ENCODE data around the gene ONECUT2. TPM values are rescaled to one million over a fixed set of nuclear protein-coding genes. Genes with fewer than 3 reads are reported as not detected.

Gene ONECUT2
- total RNA-seq, 1 experiment from 2014 or later = 0.86 TPM

- intact Hi-C loops (cut with micrococcal nuclease; ENCODE audit: unreplicated experiment) = no loop called here
- POLR2A ChIA-PET = no interaction called here
- H3K4me3 Mint-ChIP-seq (ENCODE audit: unreplicated experiment) = no peak overlapping the region
- peaks cover 8% of the 10 kb centered on the region for H3K27me3 Mint-ChIP-seq (ENCODE audit: insufficient read depth, unreplicated experiment)
- H3K27ac Mint-ChIP-seq (ENCODE audit: unreplicated experiment) = no peak overlapping the region
- no peak overlapping the region for H3K4me3 ChIP-seq (ENCODE audit: low read depth, low read length)
- no peaks in the 10 kb centered on the region for H3K4me1 ChIP-seq
- H3K36me3 ChIP-seq (ENCODE audit: control insufficient read depth, insufficient read depth, low read length) = no peaks in the 10 kb centered on the region
- no peaks in the 10 kb centered on the region for H3K9me3 Mint-ChIP-seq (ENCODE audit: unreplicated experiment)
- CTCF ChIA-PET = interaction anchor here (0.6 kb wide), 1 partner anchor 414 kb away, joined by 3 read pairs; no protein-coding TSS in a partner anchor
- no peak for TF ChIP-seq CTCF (IDR thresholded peaks at IDR 0.05; ENCODE audit: insufficient read depth in 1 of 2, low read depth in 1 of 2, low read length in 1 of 2, severe bottlenecking in 1 of 2, unreplicated experiment in 1 of 2)
- H3K27me3 ChIP-seq (replicated peaks; ENCODE audit: control insufficient read depth, insufficient read depth, low read length) = no peaks in the 10 kb centered on the region
- no peaks in the 10 kb centered on the region for H3K4me1 Mint-ChIP-seq (ENCODE audit: low read depth, unreplicated experiment)
- BruUV-seq (replicated peaks) = no TSS peak
- no peak for DNase-seq
- H3K36me3 Mint-ChIP-seq (ENCODE audit: insufficient read depth, unreplicated experiment) = peaks cover 5% of the 10 kb centered on the region
- no peaks in the 10 kb centered on the region for H3K9me3 ChIP-seq
These were observed 6.1 kb downstream of the ONECUT2 start for GRCh38 chr18:57441071-57441794.

GRCh38 chr18:57443247-57443646, 8.1 kb downstream of the ONECUT2 start:
- TF ChIP-seq CTCF (IDR thresholded peaks at IDR 0.05; ENCODE audit: insufficient read depth in 1 of 2, low read depth in 1 of 2, low read length in 1 of 2, severe bottlenecking in 1 of 2, unreplicated experiment in 1 of 2) = no peak
- no peaks in the 10 kb centered on the region for H3K4me1 ChIP-seq
- no peaks in the 10 kb centered on the region for H3K9me3 Mint-ChIP-seq (ENCODE audit: unreplicated experiment)
- H3K27me3 Mint-ChIP-seq (ENCODE audit: insufficient read depth, unreplicated experiment) = no peaks in the 10 kb centered on the region
- no peak overlapping the region for H3K4me3 Mint-ChIP-seq (ENCODE audit: unreplicated experiment)
- no peak overlapping the region for H3K4me3 ChIP-seq (ENCODE audit: low read depth, low read length)
- CTCF ChIA-PET = no interaction called here
- BruUV-seq (replicated peaks) = no TSS peak
- H3K27me3 ChIP-seq (replicated peaks; ENCODE audit: control insufficient read depth, insufficient read depth, low read length) = no peaks in the 10 kb centered on the region
- no peak for DNase-seq
- H3K36me3 ChIP-seq (ENCODE audit: control insufficient read depth, insufficient read depth, low read length) = no peaks in the 10 kb centered on the region
- H3K36me3 Mint-ChIP-seq (ENCODE audit: insufficient read depth, unreplicated experiment) = no peaks in the 10 kb centered on the region
- intact Hi-C loops (cut with micrococcal nuclease; ENCODE audit: unreplicated experiment) = no loop called here
- no peaks in the 10 kb centered on the region for H3K4me1 Mint-ChIP-seq (ENCODE audit: low read depth, unreplicated experiment)
- POLR2A ChIA-PET = no interaction called here
- H3K27ac Mint-ChIP-seq (ENCODE audit: unreplicated experiment) = no peak overlapping the region
- H3K9me3 ChIP-seq = no peaks in the 10 kb centered on the region

GRCh38 chr18:57443702-57444101, 8.5 kb downstream of the ONECUT2 start:
- Histone ChIP-seq H3K27me3 (replicated peaks; ENCODE audit: control insufficient read depth, insufficient read depth, low read length) (no peaks in the 10 kb centered on the region), H3K9me3 (no peaks in the 10 kb centered on the region), H3K36me3 (ENCODE audit: control insufficient read depth, insufficient read depth, low read length) (no peaks in the 10 kb centered on the region), H3K4me1 (no peaks in the 10 kb centered on the region), H3K4me3 (ENCODE audit: low read depth, low read length) (no peak overlapping the region)
- TF ChIP-seq CTCF (IDR thresholded peaks at IDR 0.05; ENCODE audit: insufficient read depth in 1 of 2, low read depth in 1 of 2, low read length in 1 of 2, severe bottlenecking in 1 of 2, unreplicated experiment in 1 of 2) = no peak
- no peaks in the 10 kb centered on the region for H3K36me3 Mint-ChIP-seq (ENCODE audit: insufficient read depth, unreplicated experiment)
- no peaks in the 10 kb centered on the region for H3K27me3 Mint-ChIP-seq (ENCODE audit: insufficient read depth, unreplicated experiment)
- no peak overlapping the region for H3K27ac Mint-ChIP-seq (ENCODE audit: unreplicated experiment)
- intact Hi-C loops (cut with micrococcal nuclease; ENCODE audit: unreplicated experiment) = no loop called here
- no peak overlapping the region for H3K4me3 Mint-ChIP-seq (ENCODE audit: unreplicated experiment)
- POLR2A ChIA-PET = no interaction called here
- H3K4me1 Mint-ChIP-seq (ENCODE audit: low read depth, unreplicated experiment) = no peaks in the 10 kb centered on the region
- CTCF ChIA-PET = no interaction called here
- no peak for DNase-seq
- BruUV-seq (replicated peaks) = no TSS peak
- no peaks in the 10 kb centered on the region for H3K9me3 Mint-ChIP-seq (ENCODE audit: unreplicated experiment)
